ENCODE data around the gene KRT3.
"Not testable (repeated sequence)": the region's sequence is repeated elsewhere in the genome, so short reads cannot be mapped to it uniquely, and the experiment has no call there.

Gene KRT3

GRCh38 chr12:52777566-52777965 lies 18.4 kb downstream of the KRT3 start:
- DNase-seq: no peak

GRCh38 chr12:52776913-52777395 lies 19.0 kb downstream of the KRT3 start, which contains the start of gene KRT76:
Gene KRT76, minus strand, starts transcription at chr12:52777345. Its CDS starts 54 bp downstream, at chr12:52777291.
- DNase-seq: no peak

GRCh38 chr12:52776435-52776834 lies 19.5 kb downstream of the KRT3 start:
- no peak for DNase-seq

- DNase-seq: no peak
These were observed 21.2 kb downstream of the KRT3 start for GRCh38 chr12:52774629-52775250.

GRCh38 chr12:52772772-52773171 lies 23.1 kb downstream of the KRT3 start:
- no peak for DNase-seq

- DNase-seq: no peak
These were observed 23.7 kb downstream of the KRT3 start for GRCh38 chr12:52772188-52772587.

GRCh38 chr12:52771505-52771904 lies 24.4 kb downstream of the KRT3 start:
- DNase-seq: no peak

GRCh38 chr12:52771088-52771487 lies 24.8 kb downstream of the KRT3 start:
- no peak for DNase-seq

- no peak for DNase-seq
These were observed 26.0 kb downstream of the KRT3 start for GRCh38 chr12:52769946-52770345.

GRCh38 chr12:52769354-52769753 lies 26.6 kb downstream of the KRT3 start:
- DNase-seq: no peak

GRCh38 chr12:52768479-52769200 lies 27.3 kb downstream of the KRT3 start:
- no peak for DNase-seq

GRCh38 chr12:52767427-52767826 lies 28.5 kb downstream of the KRT3 start:
- no peak for DNase-seq

- DNase-seq: no peak
These were observed 28.9 kb downstream of the KRT3 start for GRCh38 chr12:52767020-52767379.

GRCh38 chr12:52766351-52767019 lies 29.4 kb downstream of the KRT3 start:
- DNase-seq: no peak

GRCh38 chr12:52765702-52766101 lies 30.2 kb downstream of the KRT3 start:
- no peak for DNase-seq

GRCh38 chr12:52763991-52764390 lies 31.9 kb downstream of the KRT3 start:
- DNase-seq: no peak

- no peak for DNase-seq
These were observed 32.8 kb downstream of the KRT3 start for GRCh38 chr12:52763036-52763659.

- DNase-seq: no peak
These were observed 34.1 kb downstream of the KRT3 start for GRCh38 chr12:52761802-52762201.

- DNase-seq: not testable (repeated sequence)
These were observed 34.7 kb downstream of the KRT3 start for GRCh38 chr12:52761218-52761617.

- DNase-seq: no peak
These were observed 35.3 kb downstream of the KRT3 start for GRCh38 chr12:52760623-52761022.

GRCh38 chr12:52759695-52760094 lies 36.2 kb downstream of the KRT3 start:
- DNase-seq: no peak

GRCh38 chr12:52759218-52759617 lies 36.7 kb downstream of the KRT3 start:
- no peak for DNase-seq

- DNase-seq: no peak
These were observed 38.3 kb downstream of the KRT3 start for GRCh38 chr12:52757449-52758176.

Measured in NK-92 treated with Interleukin-12 subunit alpha and Interleukin-12 subunit beta, amount 100 ng/mL, for 24 hours (cell line).